Astrocyte of the spinal cord (primary cell): ENCODE data around the gene ATF7.
"Not testable (repeated sequence)": the region's sequence is repeated elsewhere in the genome, so short reads cannot be mapped to it uniquely, and the experiment has no call there.

Source experiments
- DNase-seq: peaks from one replicate; pipeline ENCODE4 v3.0.0; 2011; ENCODE audit warnings: low read depth, low spot score
- H3K4me3 ChIP-seq: 2 replicates; pipeline ENCODE4 v1.5.1; 2011; ENCODE audit warnings: low read depth, mild to moderate bottlenecking, low read length, moderate library complexity
- CTCF ChIP-seq: IDR thresholded peaks from 2 replicates; pipeline ENCODE4 v1.5.1; 2012; ENCODE audit warnings: low read depth, mild to moderate bottlenecking, low read length, inconsistent platforms
- in situ Hi-C: cut with HindIII; loops from 2 replicates; pipeline ENCODE4 v1.10.0; 2017; ENCODE audit warnings: low sequenced_read_pairs

ATF7 gene

GRCh38 chr12:53601296-53601847 lies 24.8 kb downstream of the ATF7 start:
- H3K4me3 ChIP-seq: no peak overlapping the region
- TF ChIP-seq CTCF: no peak
- in situ Hi-C loops: no loop called here
- DNase-seq: no peak

- no peak overlapping the region for H3K4me3 ChIP-seq
- DNase-seq: no peak
- no peak for TF ChIP-seq CTCF
- in situ Hi-C loops: no loop called here
Measured at GRCh38 chr12:53600490-53601295, 25.5 kb downstream of the ATF7 start.

- H3K4me3 ChIP-seq: no peak overlapping the region
- no peak for TF ChIP-seq CTCF
- no peak for DNase-seq
- in situ Hi-C loops: no loop called here
Measured at GRCh38 chr12:53599579-53599978, 26.6 kb downstream of the ATF7 start.

GRCh38 chr12:53598971-53599370 lies 27.2 kb downstream of the ATF7 start:
- H3K4me3 ChIP-seq, DNase-seq, in situ Hi-C loops: not testable (repeated sequence)

GRCh38 chr12:53596920-53597363 lies 29.2 kb downstream of the ATF7 start:
- DNase-seq: peak; percentile 88
- H3K4me3 ChIP-seq: no peak overlapping the region
- no peak for TF ChIP-seq CTCF
- in situ Hi-C loops: no loop called here

GRCh38 chr12:53594897-53595615 lies 31.1 kb downstream of the ATF7 start:
- no peak for DNase-seq

More at GRCh38 chr12:53594897-53595615, 31.1 kb downstream of the ATF7 start:
- H3K4me3 ChIP-seq: no peak overlapping the region
- no peak for TF ChIP-seq CTCF
- in situ Hi-C loops: no loop called here
